Measurements from ENCODE around the gene TMEM248. TPM values are rescaled to one million over a fixed set of nuclear protein-coding genes. Genes with fewer than 3 reads are reported as not detected.
"Not testable (repeated sequence)": the region's sequence is repeated elsewhere in the genome, so short reads cannot be mapped to it uniquely, and the experiment has no call there.

Gene TMEM248
- total RNA-seq, 1 experiment from 2014 or later, result 97.2 TPM

- no peak overlapping the region for H3K27ac ChIP-seq
- no peaks in the 10 kb centered on the region for H3K36me3 ChIP-seq
- no peaks in the 10 kb centered on the region for H3K27me3 ChIP-seq (replicated peaks)
- no peaks in the 10 kb centered on the region for H3K9me3 ChIP-seq (replicated peaks)
- no peak for DNase-seq (ENCODE audit: low read depth in 1 of 2, low spot score in 2 of 2)
- no peak overlapping the region for H3K4me3 ChIP-seq
- H3K4me1 ChIP-seq (replicated peaks), result no peaks in the 10 kb centered on the region
Measured at GRCh38 chr7:66901941-66902843, 18.8 kb upstream of the TMEM248 start.

GRCh38 chr7:66902844-66903180 is 18.2 kb upstream of the TMEM248 start:
- H3K4me3 ChIP-seq, result no peak overlapping the region
- no peak for DNase-seq (ENCODE audit: low read depth in 1 of 2, low spot score in 2 of 2)
- no peaks in the 10 kb centered on the region for H3K4me1 ChIP-seq (replicated peaks)
- no peaks in the 10 kb centered on the region for H3K27me3 ChIP-seq (replicated peaks)
- no peaks in the 10 kb centered on the region for H3K9me3 ChIP-seq (replicated peaks)
- no peaks in the 10 kb centered on the region for H3K36me3 ChIP-seq
- H3K27ac ChIP-seq, result no peak overlapping the region

- Histone ChIP-seq H3K36me3 (no peaks in the 10 kb centered on the region), H3K4me1 (replicated peaks) (no peaks in the 10 kb centered on the region), H3K4me3 (no peak overlapping the region), H3K9me3 (replicated peaks) (no peaks in the 10 kb centered on the region), H3K27me3 (replicated peaks) (no peaks in the 10 kb centered on the region), H3K27ac (no peak overlapping the region)
- no peak for DNase-seq (ENCODE audit: low read depth in 1 of 2, low spot score in 2 of 2)
Measured at GRCh38 chr7:66903360-66904062, 17.5 kb upstream of the TMEM248 start.

- Histone ChIP-seq H3K4me1 (replicated peaks) (no peaks in the 10 kb centered on the region), H3K27ac (no peak overlapping the region), H3K27me3 (replicated peaks) (no peaks in the 10 kb centered on the region), H3K36me3 (no peaks in the 10 kb centered on the region), H3K9me3 (replicated peaks) (no peaks in the 10 kb centered on the region), H3K4me3 (no peak overlapping the region)
- DNase-seq (ENCODE audit: low read depth in 1 of 2, low spot score in 2 of 2), result no peak
Measured at GRCh38 chr7:66904063-66904593, 16.9 kb upstream of the TMEM248 start.

GRCh38 chr7:66905278-66905677 is 15.7 kb upstream of the TMEM248 start:
- no peak overlapping the region for H3K4me3 ChIP-seq
- H3K36me3 ChIP-seq, result no peaks in the 10 kb centered on the region
- no peak for DNase-seq (ENCODE audit: low read depth in 1 of 2, low spot score in 2 of 2)
- no peak overlapping the region for H3K27ac ChIP-seq
- H3K9me3 ChIP-seq (replicated peaks), result no peaks in the 10 kb centered on the region
- H3K4me1 ChIP-seq (replicated peaks), result no peaks in the 10 kb centered on the region
- H3K27me3 ChIP-seq (replicated peaks), result no peaks in the 10 kb centered on the region

GRCh38 chr7:66905689-66906088 is 15.3 kb upstream of the TMEM248 start:
- no peak for DNase-seq (ENCODE audit: low read depth in 1 of 2, low spot score in 2 of 2)
- Histone ChIP-seq H3K4me3 (no peak overlapping the region), H3K9me3 (replicated peaks) (no peaks in the 10 kb centered on the region), H3K36me3 (no peaks in the 10 kb centered on the region), H3K27ac (no peak overlapping the region), H3K27me3 (replicated peaks) (no peaks in the 10 kb centered on the region), H3K4me1 (replicated peaks) (no peaks in the 10 kb centered on the region)

- DNase-seq (ENCODE audit: low read depth in 1 of 2, low spot score in 2 of 2), result no peak
- H3K4me1 ChIP-seq (replicated peaks), result no peaks in the 10 kb centered on the region
- H3K36me3 ChIP-seq, result no peaks in the 10 kb centered on the region
- H3K27me3 ChIP-seq (replicated peaks), result no peaks in the 10 kb centered on the region
- no peaks in the 10 kb centered on the region for H3K9me3 ChIP-seq (replicated peaks)
- no peak overlapping the region for H3K4me3 ChIP-seq
- no peak overlapping the region for H3K27ac ChIP-seq
Measured at GRCh38 chr7:66907731-66908130, 13.3 kb upstream of the TMEM248 start.

- H3K9me3 ChIP-seq (replicated peaks); H3K36me3 ChIP-seq; H3K4me1 ChIP-seq (replicated peaks); DNase-seq (ENCODE audit: low read depth in 1 of 2, low spot score in 2 of 2); H3K27me3 ChIP-seq (replicated peaks); H3K27ac ChIP-seq; H3K4me3 ChIP-seq: not testable (repeated sequence)
Measured at GRCh38 chr7:66908598-66908997, 12.4 kb upstream of the TMEM248 start.

GRCh38 chr7:66910789-66911188 is 10.2 kb upstream of the TMEM248 start:
- Histone ChIP-seq H3K4me3 (no peak overlapping the region), H3K4me1 (replicated peaks) (peaks cover 5% of the 10 kb centered on the region), H3K36me3 (no peaks in the 10 kb centered on the region), H3K27ac (no peak overlapping the region), H3K9me3 (replicated peaks) (no peaks in the 10 kb centered on the region), H3K27me3 (replicated peaks) (no peaks in the 10 kb centered on the region)
- DNase-seq (ENCODE audit: low read depth in 1 of 2, low spot score in 2 of 2), result no peak

GRCh38 chr7:66911191-66911590 is 9.8 kb upstream of the TMEM248 start:
- H3K9me3 ChIP-seq (replicated peaks); H3K27ac ChIP-seq; H3K36me3 ChIP-seq; H3K4me3 ChIP-seq; DNase-seq (ENCODE audit: low read depth in 1 of 2, low spot score in 2 of 2); H3K4me1 ChIP-seq (replicated peaks); H3K27me3 ChIP-seq (replicated peaks): not testable (repeated sequence)

- Histone ChIP-seq H3K36me3 (no peaks in the 10 kb centered on the region), H3K9me3 (replicated peaks) (no peaks in the 10 kb centered on the region), H3K27ac (no peak overlapping the region), H3K27me3 (replicated peaks) (no peaks in the 10 kb centered on the region), H3K4me1 (replicated peaks) (peaks cover 5% of the 10 kb centered on the region), H3K4me3 (no peak overlapping the region)
- DNase-seq (ENCODE audit: low read depth in 1 of 2, low spot score in 2 of 2), result no peak
Measured at GRCh38 chr7:66912195-66912594, 8.8 kb upstream of the TMEM248 start.

GRCh38 chr7:66913118-66914037 is 7.6 kb upstream of the TMEM248 start:
- Histone ChIP-seq H3K27me3 (replicated peaks) (no peaks in the 10 kb centered on the region), H3K4me1 (replicated peaks) (peaks cover 5% of the 10 kb centered on the region), H3K4me3 (no peak overlapping the region), H3K36me3 (no peaks in the 10 kb centered on the region), H3K9me3 (replicated peaks) (no peaks in the 10 kb centered on the region), H3K27ac (no peak overlapping the region)
- DNase-seq (ENCODE audit: low read depth in 1 of 2, low spot score in 2 of 2), result no peak

GRCh38 chr7:66917904-66918303 is 3.1 kb upstream of the TMEM248 start:
- Histone ChIP-seq H3K36me3 (peaks cover 12% of the 10 kb centered on the region), H3K4me1 (replicated peaks) (peaks cover 16% of the 10 kb centered on the region)
- not testable (repeated sequence) for H3K9me3 ChIP-seq (replicated peaks); DNase-seq (ENCODE audit: low read depth in 1 of 2, low spot score in 2 of 2); H3K27ac ChIP-seq; H3K4me3 ChIP-seq; H3K27me3 ChIP-seq (replicated peaks)
